K562 (cell line): ENCODE data around the gene CCDC136. TPM values are rescaled to one million over a fixed set of nuclear protein-coding genes. Genes with fewer than 3 reads are reported as not detected.

Experiments used
- ELF1 ChIP-seq: fragments of 200-800 bp; sonication (Bioruptor generic); IDR thresholded peaks from 2 replicates; pipeline ENCODE4 v1.6.1; 2016; ENCODE audit warnings: missing genetic modification characterization, missing compliant biosample characterization
- MAFG ChIP-seq: fragments of 450-650 bp; conservative IDR thresholded peaks from 2 replicates; pipeline ENCODE4 v1.6.1; 2016; ENCODE audit warnings: missing genetic modification characterization, missing compliant biosample characterization
- NR4A1 ChIP-seq, 2 experiments: fragments of 250-450 bp in 1 of 2; fragments of 450-650 bp in 1 of 2; sonication (Bioruptor Pico) in 1 of 2; IDR thresholded peaks; 2 replicates each; pipeline versions ENCODE4 v1.4.0 to v1.6.1; 2016 to 2020; ENCODE audit warnings: mild to moderate bottlenecking in 2 of 2, missing compliant biosample characterization in 1 of 2, missing genetic modification characterization in 1 of 2, moderate library complexity in 1 of 2
- SIX5 ChIP-seq, 2 experiments: IDR thresholded peaks; 2 replicates each; pipeline ENCODE4 v1.6.1; 2011; ENCODE audit warnings: low read length in 2 of 2, borderline replicate concordance in 1 of 2, low read depth in 1 of 2, mild to moderate bottlenecking in 1 of 2, moderate library complexity in 1 of 2; ENCODE audit not compliant: insufficient read depth in 1 of 2
- polyA plus RNA-seq, 8 experiments: library from polyadenylated mRNA; depleted of rRNA in 4 of 8; stranded (reverse) in 5 of 8; unstranded in 3 of 8; fragments of >200 nt; fragmentation: Nextera tagmentation in 2 of 8; fragmentation: Illumina TruSeq in 1 of 8; extraction: Ambion mirVana in 2 of 8; extraction: Trizol in 1 of 8; gene quantifications; 2 replicates each; pipeline versions ENCODE4 v1.2.1 to v1.2.3, GENCODE V29; 2011 to 2014; ENCODE audit warnings: inconsistent platforms in 1 of 8, missing spikeins in 1 of 8
- total RNA-seq, 7 experiments: library from RNA; depleted of rRNA in 6 of 7; stranded (reverse); fragments of >200 nt in 6 of 7; fragmentation: Illumina TruSeq in 2 of 7; extraction: Trizol in 2 of 7; gene quantifications; 2 replicates each; pipeline versions ENCODE4 v1.2.1 to v1.2.3, GENCODE V29; 2011 to 2021; ENCODE audit warnings: low replicate concordance in 1 of 7
- TF ChIP-seq, protein P1 (sequence below): sonication (generic); formaldehyde crosslinking; IDR thresholded peaks from 2 replicates; pipeline ENCODE4 v1.8.0; 2022; ENCODE audit warnings: mild to moderate bottlenecking, missing genetic modification reagents

Gene CCDC136
- total and polyA plus RNA-seq, 9 of the 15 experiments (the other 6 are each of a cell fraction or from before 2014, with no cell fraction given) = 2.4 to 40.8 (median 26.5) TPM

GRCh38 chr7:128831994-128832879 is 40.5 kb downstream of the CCDC136 start (continued):
- TF ChIP-seq, protein P1, sequence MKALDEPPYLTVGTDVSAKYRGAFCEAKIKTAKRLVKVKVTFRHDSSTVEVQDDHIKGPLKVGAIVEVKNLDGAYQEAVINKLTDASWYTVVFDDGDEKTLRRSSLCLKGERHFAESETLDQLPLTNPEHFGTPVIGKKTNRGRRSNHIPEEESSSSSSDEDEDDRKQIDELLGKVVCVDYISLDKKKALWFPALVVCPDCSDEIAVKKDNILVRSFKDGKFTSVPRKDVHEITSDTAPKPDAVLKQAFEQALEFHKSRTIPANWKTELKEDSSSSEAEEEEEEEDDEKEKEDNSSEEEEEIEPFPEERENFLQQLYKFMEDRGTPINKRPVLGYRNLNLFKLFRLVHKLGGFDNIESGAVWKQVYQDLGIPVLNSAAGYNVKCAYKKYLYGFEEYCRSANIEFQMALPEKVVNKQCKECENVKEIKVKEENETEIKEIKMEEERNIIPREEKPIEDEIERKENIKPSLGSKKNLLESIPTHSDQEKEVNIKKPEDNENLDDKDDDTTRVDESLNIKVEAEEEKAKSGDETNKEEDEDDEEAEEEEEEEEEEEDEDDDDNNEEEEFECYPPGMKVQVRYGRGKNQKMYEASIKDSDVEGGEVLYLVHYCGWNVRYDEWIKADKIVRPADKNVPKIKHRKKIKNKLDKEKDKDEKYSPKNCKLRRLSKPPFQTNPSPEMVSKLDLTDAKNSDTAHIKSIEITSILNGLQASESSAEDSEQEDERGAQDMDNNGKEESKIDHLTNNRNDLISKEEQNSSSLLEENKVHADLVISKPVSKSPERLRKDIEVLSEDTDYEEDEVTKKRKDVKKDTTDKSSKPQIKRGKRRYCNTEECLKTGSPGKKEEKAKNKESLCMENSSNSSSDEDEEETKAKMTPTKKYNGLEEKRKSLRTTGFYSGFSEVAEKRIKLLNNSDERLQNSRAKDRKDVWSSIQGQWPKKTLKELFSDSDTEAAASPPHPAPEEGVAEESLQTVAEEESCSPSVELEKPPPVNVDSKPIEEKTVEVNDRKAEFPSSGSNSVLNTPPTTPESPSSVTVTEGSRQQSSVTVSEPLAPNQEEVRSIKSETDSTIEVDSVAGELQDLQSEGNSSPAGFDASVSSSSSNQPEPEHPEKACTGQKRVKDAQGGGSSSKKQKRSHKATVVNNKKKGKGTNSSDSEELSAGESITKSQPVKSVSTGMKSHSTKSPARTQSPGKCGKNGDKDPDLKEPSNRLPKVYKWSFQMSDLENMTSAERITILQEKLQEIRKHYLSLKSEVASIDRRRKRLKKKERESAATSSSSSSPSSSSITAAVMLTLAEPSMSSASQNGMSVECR (CRISPR knock-in tag) = peak; percentile 84
- TF ChIP-seq MAFG (tag) (no peak; the same call in 1 of the 2 replicates), SIX5 (IDR thresholded peaks at IDR 0.05; ENCODE audit: borderline replicate concordance in 1 of 2, insufficient read depth in 1 of 2, low read depth in 1 of 2, low read length in 2 of 2) (no peak), NR4A1 (CRISPR knock-in tag; IDR thresholded peaks at IDR 0.05) (no peak), NR4A1 (tag; IDR thresholded peaks at IDR 0.05) (no peak; the same call in 1 of the 2 replicates), ELF1 (no peak)
